HL-60 (cell line): ENCODE measurements around the gene CCDC142.

Source experiments
- DNase-seq, 2 experiments: peaks; one replicate each; pipeline ENCODE4 v3.0.0-alpha.2; 2010 to 2020; ENCODE audit warnings: low read depth in 1 of 2, low spot score in 1 of 2
- H3K27ac ChIP-seq: fragments of 250-450 bp; sonication (Bioruptor Pico); replicated peaks from 2 replicates; pipeline ENCODE4 v1.5.1; 2020; ENCODE audit warnings: mild to moderate bottlenecking, moderate library complexity
- H3K27me3 ChIP-seq: fragments of 250-450 bp; sonication (Bioruptor Pico); 2 replicates; pipeline ENCODE4 v1.5.1; 2021; ENCODE audit warnings: mild to moderate bottlenecking, moderate library complexity; ENCODE audit not compliant: insufficient read depth, poor library complexity, severe bottlenecking
- H3K4me3 ChIP-seq: replicated peaks from 2 replicates; pipeline ENCODE4 v1.5.1; 2011; ENCODE audit warnings: mild to moderate bottlenecking, control low read depth, low read length; ENCODE audit not compliant: insufficient read depth
- CTCF ChIP-seq: IDR thresholded peaks from one replicate; pipeline ENCODE4 v1.5.1; 2011; ENCODE audit warnings: low read length, control low read depth, inconsistent platforms; ENCODE audit not compliant: insufficient read depth
- GABPA ChIP-seq: IDR thresholded peaks from 2 replicates; pipeline ENCODE4 v1.6.1; 2012; ENCODE audit warnings: low read depth
- POLR2AphosphoS5 ChIP-seq: IDR thresholded peaks from 2 replicates; pipeline ENCODE4 v1.6.1; 2012; ENCODE audit warnings: low read depth
- REST ChIP-seq: IDR thresholded peaks from 2 replicates; pipeline ENCODE4 v1.6.1; 2012; ENCODE audit warnings: low read depth; ENCODE audit not compliant: insufficient replicate concordance
- SPI1 ChIP-seq: IDR thresholded peaks from 2 replicates; pipeline ENCODE4 v1.6.1; 2012; ENCODE audit warnings: low read depth, mild to moderate bottlenecking, borderline replicate concordance

CCDC142 gene

GRCh38 chr2:74429487-74430451 is 53.0 kb downstream of the CCDC142 start:
- no peak for TF ChIP-seq SPI1
- no peak for TF ChIP-seq POLR2AphosphoS5
- no peak for TF ChIP-seq CTCF
- no peak for TF ChIP-seq GABPA
- TF ChIP-seq REST = no peak
- Histone ChIP-seq H3K27me3 (no peaks in the 10 kb centered on the region), H3K4me3 (no peak overlapping the region), H3K27ac (no peak overlapping the region)
- DNase-seq = no peak

GRCh38 chr2:74428675-74429074 is 54.1 kb downstream of the CCDC142 start:
- no peak overlapping the region for H3K27ac ChIP-seq

DNA sequence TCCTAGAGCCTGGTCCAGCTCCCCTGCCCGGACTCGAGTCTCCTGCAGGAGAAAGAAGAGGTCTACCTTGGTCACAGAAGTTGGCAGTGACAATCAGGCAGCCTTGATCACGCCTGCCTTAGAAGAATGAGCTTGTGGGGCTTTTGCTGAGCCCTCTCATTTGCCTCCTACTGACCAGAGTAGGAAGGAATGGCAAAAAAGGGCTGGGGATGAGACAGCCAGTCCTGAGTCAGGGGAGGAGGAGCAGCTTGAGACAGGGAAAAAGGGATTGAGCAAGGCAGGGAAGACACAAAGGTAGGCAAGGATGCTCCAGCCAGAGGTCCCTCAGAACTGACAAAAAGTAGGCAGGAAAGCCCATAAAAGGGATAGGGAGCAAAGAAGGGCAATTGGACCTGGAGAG is 55.2 kb downstream of the CCDC142 start:
- no peak for DNase-seq
- TF ChIP-seq SPI1 (no peak), CTCF (no peak), GABPA (no peak), REST (no peak)
- no peaks in the 10 kb centered on the region for H3K27me3 ChIP-seq
- no peak overlapping the region for H3K4me3 ChIP-seq
- no peak overlapping the region for H3K27ac ChIP-seq

More at GRCh38 chr2:74428675-74429074, 54.1 kb downstream of the CCDC142 start:
- H3K4me3 ChIP-seq = no peak overlapping the region
- no peak for TF ChIP-seq SPI1
- DNase-seq = no peak
- no peaks in the 10 kb centered on the region for H3K27me3 ChIP-seq

- Histone ChIP-seq H3K27ac (no peak overlapping the region), H3K27me3 (no peaks in the 10 kb centered on the region), H3K4me3 (no peak overlapping the region)
- TF ChIP-seq POLR2AphosphoS5 (no peak), REST (no peak), CTCF (no peak), SPI1 (no peak), GABPA (no peak)
- DNase-seq = no peak
Observed at GRCh38 chr2:74426181-74426758, 56.5 kb downstream of the CCDC142 start.
